ENCODE data around the gene PCNX1. TPM values are rescaled to one million over a fixed set of nuclear protein-coding genes. Genes with fewer than 3 reads are reported as not detected.

Gene PCNX1
- total RNA-seq, 1 donor from 2014 or later, result 77.2 TPM

DNA sequence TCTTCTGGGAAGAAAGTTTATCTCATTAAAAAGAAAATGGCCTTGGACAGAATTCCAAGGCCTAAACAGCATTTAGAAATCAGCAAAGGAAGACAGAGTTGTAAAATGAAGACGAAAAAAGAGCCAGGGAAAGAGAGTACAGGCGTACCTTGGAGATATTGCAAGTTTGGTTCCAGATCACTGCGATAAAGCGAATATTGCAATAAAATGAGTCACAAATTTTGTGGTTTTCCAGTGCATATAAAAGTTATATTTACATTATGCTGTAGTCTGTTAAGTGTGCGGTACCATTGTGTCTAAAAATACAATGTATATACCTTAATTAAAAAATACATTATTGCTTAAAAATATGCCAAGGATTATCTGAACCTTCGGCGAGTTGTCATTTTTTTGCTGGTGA, 9.0 kb downstream of the PCNX1 start:
- DNase-seq (ENCODE audit: low spot score in 2 of 2, unreplicated experiment in 2 of 2), result no peak
- Mint-ChIP-seq H3K4me3 (no peak overlapping the region), H3K27ac (no peak overlapping the region), H3K27me3 (ENCODE audit: low read depth) (no peaks in the 10 kb centered on the region), H3K4me1 (peaks cover 38% of the 10 kb centered on the region), H3K9me3 (peaks cover 10% of the 10 kb centered on the region), H3K36me3 (peaks cover 15% of the 10 kb centered on the region)
- no peak for TF ChIP-seq CTCF (IDR thresholded peaks at IDR 0.05; ENCODE audit: unreplicated experiment)

DNA sequence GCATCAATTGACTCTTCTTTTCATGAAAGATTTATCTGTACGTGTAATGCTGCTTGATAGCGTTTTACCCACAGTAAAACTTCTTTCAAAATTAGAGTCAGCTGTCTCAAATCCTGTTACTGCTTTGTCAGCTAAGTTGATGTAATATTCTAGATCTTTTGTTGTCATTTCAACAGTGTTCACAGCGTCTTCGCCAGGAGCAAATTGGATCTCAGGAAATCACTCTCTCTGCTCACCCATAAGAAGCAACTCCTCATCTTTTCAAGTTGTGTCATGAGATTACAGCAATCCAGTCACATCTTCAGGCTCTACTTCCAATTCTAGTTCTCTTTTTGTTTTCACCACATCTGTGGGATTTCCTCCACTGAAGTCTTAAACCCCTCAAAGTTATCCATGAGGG, 9.5 kb downstream of the PCNX1 start:
- Mint-ChIP-seq H3K4me3 (no peak overlapping the region), H3K27ac (no peak overlapping the region), H3K4me1 (peaks cover 33% of the 10 kb centered on the region), H3K9me3 (peaks cover 10% of the 10 kb centered on the region), H3K36me3 (peaks cover 15% of the 10 kb centered on the region), H3K27me3 (ENCODE audit: low read depth) (no peaks in the 10 kb centered on the region)
- no peak for TF ChIP-seq CTCF (IDR thresholded peaks at IDR 0.05; ENCODE audit: unreplicated experiment)
- no peak for DNase-seq (ENCODE audit: low spot score in 2 of 2, unreplicated experiment in 2 of 2)

GRCh38 chr14:70917633-70918032, 10.4 kb downstream of the PCNX1 start:
- H3K4me1 Mint-ChIP-seq, result peaks cover 28% of the 10 kb centered on the region
- DNase-seq (ENCODE audit: low spot score in 2 of 2, unreplicated experiment in 2 of 2), result no peak
- no peak overlapping the region for H3K4me3 Mint-ChIP-seq

DNA sequence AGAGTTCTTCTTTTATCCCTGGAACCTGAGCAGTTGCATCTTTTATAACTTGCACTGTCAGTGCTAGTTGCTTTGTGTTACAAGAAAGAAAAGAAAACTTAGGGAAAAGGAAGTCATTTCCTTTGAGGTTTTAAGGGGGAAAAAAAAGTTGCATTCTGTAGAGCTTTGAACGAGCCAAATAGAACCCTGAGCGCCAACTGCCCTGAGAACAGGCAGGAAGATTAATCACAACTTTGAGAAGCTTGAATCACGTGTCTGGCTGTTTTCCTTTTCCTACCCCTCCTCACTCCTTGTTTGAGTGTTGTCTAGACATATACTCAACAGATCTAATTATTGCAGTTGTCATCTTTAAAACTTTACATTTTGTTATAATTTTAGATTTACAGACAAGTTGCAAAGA, 12.5 kb downstream of the PCNX1 start:
- peak overlapping the region; percentile 76 for H3K27ac Mint-ChIP-seq
- H3K4me3 Mint-ChIP-seq, result no peak overlapping the region
- no peaks in the 10 kb centered on the region for H3K27me3 Mint-ChIP-seq (ENCODE audit: low read depth)
- peaks cover 23% of the 10 kb centered on the region for H3K4me1 Mint-ChIP-seq
- no peak for DNase-seq (ENCODE audit: low spot score in 2 of 2, unreplicated experiment in 2 of 2)
- peaks cover 10% of the 10 kb centered on the region for H3K9me3 Mint-ChIP-seq
- peaks cover 15% of the 10 kb centered on the region for H3K36me3 Mint-ChIP-seq
- no peak for TF ChIP-seq CTCF (IDR thresholded peaks at IDR 0.05; ENCODE audit: unreplicated experiment)

More at GRCh38 chr14:70917633-70918032, 10.4 kb downstream of the PCNX1 start:
- no peak overlapping the region for H3K27ac Mint-ChIP-seq
- no peaks in the 10 kb centered on the region for H3K27me3 Mint-ChIP-seq (ENCODE audit: low read depth)
- peaks cover 10% of the 10 kb centered on the region for H3K9me3 Mint-ChIP-seq
- peaks cover 15% of the 10 kb centered on the region for H3K36me3 Mint-ChIP-seq
- TF ChIP-seq CTCF (IDR thresholded peaks at IDR 0.05; ENCODE audit: unreplicated experiment), result no peak

- H3K4me1 Mint-ChIP-seq, result peaks cover 23% of the 10 kb centered on the region
- H3K36me3 Mint-ChIP-seq, result peaks cover 15% of the 10 kb centered on the region
- peak overlapping the region; percentile 3 for H3K27ac Mint-ChIP-seq
- TF ChIP-seq CTCF (IDR thresholded peaks at IDR 0.05; ENCODE audit: unreplicated experiment), result no peak
- DNase-seq (ENCODE audit: low spot score in 2 of 2, unreplicated experiment in 2 of 2), result no peak
- no peaks in the 10 kb centered on the region for H3K27me3 Mint-ChIP-seq (ENCODE audit: low read depth)
- peaks cover 10% of the 10 kb centered on the region for H3K9me3 Mint-ChIP-seq
- no peak overlapping the region for H3K4me3 Mint-ChIP-seq
These were observed 13.3 kb downstream of the PCNX1 start for GRCh38 chr14:70920608-70921007.

GRCh38 chr14:70921669-70922068, 14.4 kb downstream of the PCNX1 start:
- no peak for TF ChIP-seq CTCF (IDR thresholded peaks at IDR 0.05; ENCODE audit: unreplicated experiment)
- Mint-ChIP-seq H3K9me3 (peaks cover 4% of the 10 kb centered on the region), H3K36me3 (peaks cover 8% of the 10 kb centered on the region), H3K27ac (no peak overlapping the region), H3K27me3 (ENCODE audit: low read depth) (no peaks in the 10 kb centered on the region), H3K4me3 (no peak overlapping the region), H3K4me1 (peaks cover 23% of the 10 kb centered on the region)
- no peak for DNase-seq (ENCODE audit: low spot score in 2 of 2, unreplicated experiment in 2 of 2)

Data from mesothelial cell of epicardium (in vitro differentiated cells).